HCT116 (cell line): Measurements from ENCODE around the gene LIMD2. TPM values are rescaled to one million over a fixed set of nuclear protein-coding genes. Genes with fewer than 3 reads are reported as not detected.
A peak's percentile ranks its signal among the peaks of the same experiment; 100 is the strongest.

Source experiments
- ATAC-seq: fragments of 200-7000 bp; cut with Tn5 transposase; 2 replicates; pipeline ENCODE4 v1.9.1; 2020; ENCODE audit warnings: mild to moderate bottlenecking, moderate library complexity
- BruUV-seq: library from RNA; stranded (reverse); fragments of 400-500 nt; replicated peaks from 2 replicates; lab custom pipeline; 2021; lab: Mats Ljungman, UMichigan
- CTCF ChIA-PET: fragments of 300-600 bp; sonication (Branson Sonifier 250); formaldehyde crosslinking; loops from one replicate; lab custom pipeline; 2021; ENCODE audit warnings: antibody characterized with exemption; lab: Charles Lee
- POLR2A ChIA-PET: fragments of 300-600, 350-600 bp; sonication (Branson Sonifier 250); formaldehyde crosslinking; loops from one replicate; lab custom pipeline; 2021; ENCODE audit warnings: antibody characterized with exemption; lab: Charles Lee
- RAD21 ChIA-PET, 2 experiments: fragments of 300-600 bp; sonication (Branson Sonifier 250); formaldehyde crosslinking; loops; one replicate each; lab custom pipeline; 2023; ENCODE audit warnings: low total read pairs in 2 of 2; ENCODE audit not compliant: uncharacterized antibody in 2 of 2, unreplicated experiment in 2 of 2, low non-redundant PET in 1 of 2; lab: Charles Lee
- DNase-seq: peaks from one replicate; pipeline ENCODE4 v3.0.0-alpha.2; 2010; ENCODE audit warnings: low read depth, low spot score
- H2AFZ ChIP-seq: fragments of 200-600 bp; shearing (Covaris generic), sonication (generic); 2 replicates; pipeline ENCODE4 v1.6.1; 2017; ENCODE audit warnings: low read depth, mixed run types, mixed read lengths, antibody characterized with exemption, low read length; ENCODE audit not compliant: poor library complexity, severe bottlenecking
- H3K27ac ChIP-seq: 2 replicates; pipeline ENCODE4 v1.5.1; 2012; ENCODE audit warnings: low read depth, low read length
- H3K27me3 ChIP-seq: fragments of 200-600 bp; sonication (generic); 2 replicates; pipeline ENCODE4 v1.6.1; 2016; ENCODE audit warnings: mixed run types, low read length, mixed read lengths; ENCODE audit not compliant: insufficient read depth
- H3K36me3 ChIP-seq, 2 experiments: fragments of 200-500 bp in 1 of 2; fragments of 200-600 bp in 1 of 2; sonication (Bioruptor generic) in 1 of 2; sonication (generic) in 1 of 2; 2 replicates each; pipeline versions ENCODE4 v1.5.1 to v1.6.1; 2014 to 2016; ENCODE audit warnings: low read length in 2 of 2, inconsistent platforms in 1 of 2, mixed read lengths in 1 of 2, mixed run types in 1 of 2; ENCODE audit not compliant: insufficient read depth in 2 of 2, control insufficient read depth in 1 of 2
- H3K4me1 ChIP-seq, 2 experiments: fragments of 200-600 bp in 1 of 2; sonication (generic) in 1 of 2; 2 replicates each; pipeline versions ENCODE4 v1.5.1 to v1.6.1; 2012 to 2017; ENCODE audit warnings: low read length in 2 of 2, inconsistent platforms in 1 of 2, mild to moderate bottlenecking in 1 of 2, mixed read lengths in 1 of 2, mixed run types in 1 of 2, moderate library complexity in 1 of 2; ENCODE audit not compliant: insufficient read depth in 2 of 2, control insufficient read depth in 1 of 2
- H3K4me2 ChIP-seq: fragments of 200-600 bp; sonication (generic); 2 replicates; pipeline ENCODE4 v1.6.1; 2017; ENCODE audit warnings: mixed run types, low read length, mixed read lengths
- H3K4me3 ChIP-seq, 2 experiments: fragments of 200-600 bp in 1 of 2; sonication (generic) in 1 of 2; replicated peaks in 1 of 2; 2 replicates each; pipeline ENCODE4 v1.5.1; 2011 to 2016; ENCODE audit warnings: low read length in 2 of 2, control low read depth in 1 of 2, low read depth in 1 of 2, mild to moderate bottlenecking in 1 of 2, mixed read lengths in 1 of 2, mixed run types in 1 of 2
- H3K79me2 ChIP-seq: fragments of 200-600 bp; sonication (generic); 2 replicates; pipeline ENCODE4 v1.6.1; 2017; ENCODE audit warnings: mild to moderate bottlenecking, mixed run types, low read length, moderate library complexity, mixed read lengths; ENCODE audit not compliant: insufficient read depth
- H3K9ac ChIP-seq: fragments of 200-600 bp; sonication (generic); 2 replicates; pipeline ENCODE4 v1.6.1; 2016; ENCODE audit warnings: low read length, mixed read lengths
- H3K9me2 ChIP-seq: fragments of 200-600 bp; sonication (generic), shearing (Covaris generic); 2 replicates; pipeline ENCODE4 v1.6.1; 2017; ENCODE audit warnings: mixed run types, mild to moderate bottlenecking, moderate library complexity; ENCODE audit not compliant: insufficient read depth
- H3K9me3 ChIP-seq, 2 experiments: fragments of 200-500 bp in 1 of 2; fragments of 200-600 bp in 1 of 2; sonication (Bioruptor generic) in 1 of 2; sonication (generic) in 1 of 2; 2 replicates each; pipeline ENCODE4 v1.6.1; 2014 to 2017; ENCODE audit warnings: low read length in 2 of 2, mixed read lengths in 2 of 2, inconsistent platforms in 1 of 2, low read depth in 1 of 2, mild to moderate bottlenecking in 1 of 2, mixed run types in 1 of 2, moderate library complexity in 1 of 2; ENCODE audit not compliant: control insufficient read depth in 1 of 2, insufficient read depth in 1 of 2
- H4K20me1 ChIP-seq: fragments of 200-600 bp; sonication (generic), shearing (Covaris generic); 2 replicates; pipeline ENCODE4 v1.6.1; 2017; ENCODE audit warnings: mixed run types, mild to moderate bottlenecking, moderate library complexity; ENCODE audit not compliant: insufficient read depth
- ATF3 ChIP-seq: IDR thresholded peaks from 2 replicates; pipeline ENCODE4 v1.6.1; 2012
- CBX3 ChIP-seq: IDR thresholded peaks from 2 replicates; pipeline ENCODE4 v1.6.1; 2012; ENCODE audit warnings: low read depth
- CEBPB ChIP-seq: IDR thresholded peaks from 2 replicates; pipeline ENCODE4 v1.6.1; 2012; ENCODE audit warnings: low read depth
- CTCF ChIP-seq, 3 experiments: fragments of 200-600 bp in 1 of 3; sonication (generic) in 1 of 3; IDR thresholded peaks in 2 of 3; conservative IDR thresholded peaks in 1 of 3; 2 replicates each; pipeline ENCODE4 v1.5.1; 2012 to 2017; ENCODE audit warnings: low read depth in 2 of 3, low read length in 2 of 3, antibody characterized with exemption in 1 of 3, borderline replicate concordance in 1 of 3, control low read depth in 1 of 3, mild to moderate bottlenecking in 1 of 3, mixed read lengths in 1 of 3, mixed run types in 1 of 3, moderate library complexity in 1 of 3; ENCODE audit not compliant: insufficient read depth in 1 of 3
- EGR1 ChIP-seq: IDR thresholded peaks from 2 replicates; pipeline ENCODE4 v1.6.1; 2012; ENCODE audit warnings: low read depth
- EZH2 ChIP-seq: fragments of 200-600 bp; sonication (generic); IDR thresholded peaks from 2 replicates; pipeline ENCODE4 v1.6.1; 2017; ENCODE audit warnings: antibody characterized with exemption, mixed run types
- EZH2phosphoT487 ChIP-seq: fragments of 200-600 bp; IDR thresholded peaks from 2 replicates; pipeline ENCODE4 v1.6.1; 2018; ENCODE audit warnings: antibody characterized with exemption, borderline replicate concordance
- FOSL1 ChIP-seq: IDR thresholded peaks from 2 replicates; pipeline ENCODE4 v1.6.1; 2012; ENCODE audit warnings: low read depth
- MAX ChIP-seq: IDR thresholded peaks from 2 replicates; pipeline ENCODE4 v1.6.1; 2012
- POLR2A ChIP-seq: IDR thresholded peaks from 2 replicates; pipeline ENCODE4 v1.7.0; 2011; ENCODE audit warnings: borderline replicate concordance; ENCODE audit not compliant: insufficient read depth, insufficient read length; ENCODE audit errors: extremely low read depth
- RAD21 ChIP-seq: IDR thresholded peaks from 2 replicates; pipeline ENCODE4 v1.6.1; 2012; ENCODE audit warnings: low read depth, mild to moderate bottlenecking
- REST ChIP-seq: IDR thresholded peaks from 2 replicates; pipeline ENCODE4 v1.6.1; 2012; ENCODE audit warnings: low read depth
- TCF7L2 ChIP-seq: IDR thresholded peaks from 2 replicates; pipeline ENCODE4 v1.7.0; 2011; ENCODE audit warnings: borderline replicate concordance, inconsistent platforms; ENCODE audit not compliant: insufficient read depth, insufficient read length; ENCODE audit errors: extremely low read depth
- YY1 ChIP-seq: IDR thresholded peaks from 2 replicates; pipeline ENCODE4 v1.6.1; 2011; ENCODE audit warnings: low read length, low read depth, moderate library complexity, mild to moderate bottlenecking; ENCODE audit not compliant: insufficient replicate concordance; ENCODE audit errors: extremely low read depth
- ZBTB33 ChIP-seq: IDR thresholded peaks from 2 replicates; pipeline ENCODE4 v1.6.1; 2011; ENCODE audit warnings: mild to moderate bottlenecking, low read length, moderate library complexity; ENCODE audit not compliant: insufficient replicate concordance; ENCODE audit errors: extremely low read depth
- ZFX ChIP-seq: fragments of 450-650 bp; IDR thresholded peaks from 2 replicates; pipeline ENCODE4 v1.6.1; 2017
- ZNF274 ChIP-seq: fragments of 200-500 bp; sonication (Bioruptor generic); IDR thresholded peaks from 2 replicates; pipeline ENCODE4 v1.6.1; 2014; ENCODE audit warnings: mild to moderate bottlenecking, low read depth, low read length, inconsistent platforms
- intact Hi-C: fragments of 100-400 bp; cut with micrococcal nuclease; formaldehyde crosslinking; loops from 2 replicates; pipeline ENCODE4 v1.10.0; 2022
- total RNA-seq: library from RNA; stranded (reverse); gene quantifications from one replicate; pipeline ENCODE4 v1.2.1, GENCODE V29; 2021; ENCODE audit not compliant: unreplicated experiment

LIMD2 gene
- total RNA-seq, 1 experiment from 2014 or later = 8.4 TPM

- no peaks in the 10 kb centered on the region for H3K27me3 ChIP-seq
- H4K20me1 ChIP-seq = no peaks in the 10 kb centered on the region; the same call in 1 of the 2 replicates
- no peaks in the 10 kb centered on the region for H3K9me3 ChIP-seq
- H3K27ac ChIP-seq = peak overlapping the region; percentile 89
- peak overlapping the region; percentile 87 to 97 for H3K4me3 ChIP-seq
- POLR2A ChIA-PET = interaction anchor here (1.5 kb wide), 1 partner anchor 33 kb away, joined by 5 read pairs; the partner anchor contains the start of genes CCDC47 and DDX42
- intact Hi-C loops = loop anchor here (1.0 kb wide), 1 partner anchor 33 kb away; the partner anchor contains the start of gene CCDC47
- peak overlapping the region; percentile 88 for H3K9ac ChIP-seq
- H2AFZ ChIP-seq = no peak overlapping the region
- DNase-seq (no peak), ATAC-seq (no peak)
- no peak for TF ChIP-seq POLR2A
- no peak for TF ChIP-seq EGR1
- TF ChIP-seq CEBPB = no peak
- no peak for TF ChIP-seq CBX3
- TF ChIP-seq FOSL1 = no peak
- no peak for TF ChIP-seq ATF3
- TF ChIP-seq CTCF (IDR thresholded peaks at IDR 0.05 in 2 of 3, conservative IDR thresholded peaks at IDR 0.05 in 1 of 3; ENCODE audit: borderline replicate concordance in 1 of 3, insufficient read depth in 1 of 3, low read depth in 2 of 3, low read length in 2 of 3) = no peak
- no peak for TF ChIP-seq MAX
- TF ChIP-seq RAD21 = no peak
- no peak for TF ChIP-seq ZNF274
- TF ChIP-seq ZBTB33 = no peak
- TF ChIP-seq EZH2 = no peak
- no peak for TF ChIP-seq TCF7L2
- TF ChIP-seq ZFX = no peak
- TF ChIP-seq EZH2phosphoT487 = no peak
- TF ChIP-seq YY1 = no peak
- TF ChIP-seq REST = no peak
- H3K4me1 ChIP-seq = peaks cover 6 to 23% of the 10 kb centered on the region in 2 experiments; a peak in 3 of 4 replicates
- H3K4me2 ChIP-seq = peak overlapping the region; percentile 89
- CTCF ChIA-PET = interaction anchor here (0.6 to 1.6 kb wide), 3 partner anchors 11 to 312 kb away, joined by 3 read pairs; no protein-coding TSS in a partner anchor
- RAD21 ChIA-PET = no interaction called here
- BruUV-seq = TSS peak; percentile 59
- H3K79me2 ChIP-seq = peaks cover 18% of the 10 kb centered on the region
- H3K36me3 ChIP-seq = peaks cover 2 to 5% of the 10 kb centered on the region in 2 experiments; a peak in 3 of 4 replicates
- H3K9me2 ChIP-seq = no peaks in the 10 kb centered on the region
Observed at GRCh38 chr17:63740464-63741142, 40.7 kb upstream of the LIMD2 start.
